ENCODE results near the gene COL16A1.

The COL16A1 gene

DNA sequence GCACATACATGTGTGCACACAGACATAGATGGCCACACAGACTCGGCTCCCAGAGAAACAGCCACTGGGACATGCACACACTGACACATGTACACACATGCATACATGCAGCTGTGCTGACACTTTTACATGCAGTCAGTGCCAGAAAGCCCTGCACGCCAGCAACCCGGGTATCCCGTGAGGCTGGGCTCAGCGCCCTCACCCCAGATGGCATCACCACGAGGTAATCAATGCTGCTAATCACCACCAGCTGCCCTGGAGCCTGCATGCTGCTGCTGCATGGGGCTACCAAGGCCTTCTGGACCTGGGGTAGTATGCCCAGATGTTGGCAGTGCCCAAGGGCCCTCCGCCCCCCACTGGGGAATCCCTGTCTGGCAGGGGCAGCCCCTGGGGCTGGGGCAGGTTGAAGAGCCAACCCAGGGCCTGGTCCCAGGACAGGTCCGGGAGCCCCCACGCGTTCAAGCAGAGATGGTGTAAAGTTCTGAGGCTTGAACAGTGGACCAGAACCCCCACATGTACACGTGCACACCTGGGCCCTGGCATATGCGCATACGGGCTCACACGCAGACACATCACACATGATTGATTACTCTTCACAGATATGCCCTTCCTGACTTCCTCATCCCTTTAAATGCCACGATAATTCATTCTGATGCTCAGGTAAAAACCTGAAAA lies 2.7 kb upstream of the COL16A1 start:
- no peak for TF ChIP-seq CTCF (IDR thresholded peaks at IDR 0.05)
- DNase-seq (ENCODE audit: low spot score): no peak
- no peak overlapping the region for H3K27ac ChIP-seq
- no peak overlapping the region for H3K4me3 ChIP-seq

- TF ChIP-seq CTCF (IDR thresholded peaks at IDR 0.05): no peak
- H3K4me3 ChIP-seq: peak overlapping the region; percentile 74
- DNase-seq (ENCODE audit: low spot score): peak; percentile 81
- H3K27ac ChIP-seq: peak overlapping the region; percentile 79 to 97
Measured at GRCh38 chr1:31705080-31705866, 1.5 kb upstream of the COL16A1 start.

- peak overlapping the region; percentile 74 for H3K4me3 ChIP-seq
- DNase-seq (ENCODE audit: low spot score): no peak
Measured at GRCh38 chr1:31704271-31705079, 658 bp upstream of the COL16A1 start.

DNA sequence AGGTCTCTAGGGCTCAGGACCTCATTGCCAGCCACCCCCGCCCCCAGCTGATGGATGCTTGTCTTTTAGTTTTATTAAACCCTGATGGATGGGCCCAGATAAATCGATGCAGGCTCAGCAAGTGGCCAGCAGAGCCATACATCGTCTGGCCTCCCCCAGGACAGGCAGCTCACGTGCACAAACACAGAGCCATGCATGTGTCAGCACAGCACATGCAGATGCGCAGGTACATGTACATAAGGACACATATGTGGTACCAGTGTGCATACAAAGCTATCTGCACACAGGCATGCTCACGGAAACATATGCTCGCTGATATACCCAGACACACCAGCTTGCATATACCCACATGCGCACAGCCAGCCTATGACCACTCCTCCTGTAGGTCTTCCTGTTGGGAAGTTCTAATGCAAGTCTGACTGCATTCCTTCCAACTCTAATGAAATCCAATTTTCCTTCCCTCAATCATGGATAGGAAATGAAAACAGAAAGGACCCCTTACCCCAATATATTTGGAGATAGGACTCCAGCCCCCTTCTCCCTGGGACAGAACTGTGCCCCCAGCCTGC lies 897 bp downstream of the COL16A1 start:
- no peak for DNase-seq (ENCODE audit: low spot score)
- no peak for TF ChIP-seq CTCF (IDR thresholded peaks at IDR 0.05)
- H3K4me3 ChIP-seq: peak overlapping the region; percentile 74
- H3K27ac ChIP-seq: peak overlapping the region; percentile 79 to 97

More at GRCh38 chr1:31704271-31705079, 658 bp upstream of the COL16A1 start:
- H3K27ac ChIP-seq: peak overlapping the region; percentile 79 to 97
- no peak for TF ChIP-seq CTCF (IDR thresholded peaks at IDR 0.05)

- TF ChIP-seq CTCF (IDR thresholded peaks at IDR 0.05): no peak
- H3K27ac ChIP-seq: peak overlapping the region; percentile 79 to 97
- H3K4me3 ChIP-seq: peak overlapping the region; percentile 74
- peak; percentile 95 for DNase-seq (ENCODE audit: low spot score)
Measured at GRCh38 chr1:31701091-31701736, 2.6 kb downstream of the COL16A1 start.

DNA sequence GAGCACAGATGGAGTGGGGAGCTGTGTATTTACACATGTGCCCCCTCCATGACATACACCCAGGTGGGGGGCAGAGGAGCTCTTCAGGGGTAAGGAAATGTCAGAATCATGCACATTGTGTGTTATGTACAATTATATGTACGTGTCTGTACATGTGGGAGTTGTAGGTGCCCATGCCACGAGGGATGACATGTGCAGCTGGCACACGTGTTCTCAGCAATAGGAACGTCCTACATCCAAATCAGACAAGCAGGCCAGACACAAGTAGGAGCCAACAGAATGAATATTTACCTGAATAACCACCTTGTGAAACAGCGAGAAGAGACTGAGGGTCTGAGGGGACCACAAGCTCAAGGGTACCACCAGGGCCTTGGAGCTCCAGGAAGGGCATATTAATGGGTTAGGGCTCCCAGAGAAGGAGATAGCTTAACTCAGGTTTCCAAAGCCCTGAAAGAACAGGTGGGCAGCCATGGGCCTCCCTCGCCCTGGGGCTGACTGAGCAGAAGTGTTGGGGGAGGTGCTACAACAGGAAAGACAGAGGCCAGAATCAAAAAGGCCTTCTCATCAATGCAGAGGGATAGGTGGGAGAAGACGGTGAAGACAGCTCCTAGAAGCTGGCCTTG lies 3.2 kb downstream of the COL16A1 start:
- no peak for TF ChIP-seq CTCF (IDR thresholded peaks at IDR 0.05)
- DNase-seq (ENCODE audit: low spot score): no peak
- peak overlapping the region; percentile 74 for H3K4me3 ChIP-seq

More for the DNA sequence above, 3.2 kb downstream of the COL16A1 start:
- peak overlapping the region; percentile 79 to 97 for H3K27ac ChIP-seq
